MM.1S (cell line): ENCODE data around the gene KDM4C.

Source experiments
- EZH2 ChIP-seq: fragments of 300-600 bp; sonication (generic); optimal IDR thresholded peaks from 2 replicates; pipeline ENCODE3; 2017; ENCODE audit warnings: low read depth, mild to moderate bottlenecking, antibody characterized with exemption, low read length, mixed read lengths
- TF ChIP-seq, protein P1 (sequence below): fragments of 300-600 bp; sonication (generic); IDR thresholded peaks from 2 replicates; pipeline ENCODE4 v1.5.1; 2016; ENCODE audit warnings: antibody characterized with exemption, low read length, mixed read lengths

DNA sequence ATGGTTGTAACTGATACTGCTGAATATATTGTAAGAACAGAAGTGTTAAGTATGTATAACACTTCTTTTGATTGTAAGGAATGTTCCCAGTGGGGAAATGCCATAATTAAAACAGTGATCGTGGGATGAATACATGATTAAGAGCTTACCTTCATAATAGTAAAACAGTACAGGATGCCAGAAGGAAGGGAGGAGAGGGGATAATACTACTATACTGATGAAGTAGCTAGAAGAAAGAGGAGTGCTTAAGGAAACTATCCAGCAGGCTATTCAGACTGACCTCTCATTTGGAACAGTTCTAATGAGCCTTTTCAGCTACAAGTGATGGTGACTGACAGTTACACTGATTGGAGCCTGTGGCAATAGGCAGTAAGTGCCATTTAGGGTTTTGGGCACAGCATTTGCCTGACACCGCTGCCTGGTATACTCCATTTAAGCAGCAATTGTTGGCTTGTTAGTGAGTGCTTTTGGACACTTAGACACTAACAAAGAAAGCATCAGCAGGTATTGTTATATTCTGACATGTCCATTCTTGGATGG, 33.8 kb upstream of the KDM4C start:
- TF ChIP-seq, protein P1, sequence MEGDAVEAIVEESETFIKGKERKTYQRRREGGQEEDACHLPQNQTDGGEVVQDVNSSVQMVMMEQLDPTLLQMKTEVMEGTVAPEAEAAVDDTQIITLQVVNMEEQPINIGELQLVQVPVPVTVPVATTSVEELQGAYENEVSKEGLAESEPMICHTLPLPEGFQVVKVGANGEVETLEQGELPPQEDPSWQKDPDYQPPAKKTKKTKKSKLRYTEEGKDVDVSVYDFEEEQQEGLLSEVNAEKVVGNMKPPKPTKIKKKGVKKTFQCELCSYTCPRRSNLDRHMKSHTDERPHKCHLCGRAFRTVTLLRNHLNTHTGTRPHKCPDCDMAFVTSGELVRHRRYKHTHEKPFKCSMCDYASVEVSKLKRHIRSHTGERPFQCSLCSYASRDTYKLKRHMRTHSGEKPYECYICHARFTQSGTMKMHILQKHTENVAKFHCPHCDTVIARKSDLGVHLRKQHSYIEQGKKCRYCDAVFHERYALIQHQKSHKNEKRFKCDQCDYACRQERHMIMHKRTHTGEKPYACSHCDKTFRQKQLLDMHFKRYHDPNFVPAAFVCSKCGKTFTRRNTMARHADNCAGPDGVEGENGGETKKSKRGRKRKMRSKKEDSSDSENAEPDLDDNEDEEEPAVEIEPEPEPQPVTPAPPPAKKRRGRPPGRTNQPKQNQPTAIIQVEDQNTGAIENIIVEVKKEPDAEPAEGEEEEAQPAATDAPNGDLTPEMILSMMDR: no peak
- no peak for TF ChIP-seq EZH2
